ENCODE measurements around the gene TCF15. TPM values are rescaled to one million over a fixed set of nuclear protein-coding genes. Genes with fewer than 3 reads are reported as not detected.

TCF15 gene
- total RNA-seq, 4 donors from 2014 or later, result 3.0 to 6.6 (median 4.5) TPM; not detected in 1

- Histone ChIP-seq H3K4me3 (no peak overlapping the region), H3K36me3 (peaks cover 0 to 47% of the 10 kb centered on the region in 2 donors), H3K27me3 (no peaks in the 10 kb centered on the region), H3K27ac (peak overlapping the region in 1 of 4 donors; percentile 17), H3K4me1 (peaks cover 3 to 37% (median 9%) of the 10 kb centered on the region in 3 donors), H3K9me3 (peaks cover 0 to 14% (median 0%) of the 10 kb centered on the region in 3 donors)
- ATAC-seq, result no peak
- TF ChIP-seq POLR2AphosphoS5 (IDR thresholded peaks at IDR 0.05) (no peak), POLR2A (IDR thresholded peaks at IDR 0.05) (no peak), EP300 (IDR thresholded peaks at IDR 0.05) (no peak), CTCF (IDR thresholded peaks at IDR 0.05) (no peak)
- WGBS, 2 donors (ENCODE audit: low coverage in 1 of 2), result 58 to 79% methylated on average over 5 of the region's 5 CpGs
Observed at GRCh38 chr20:650954-651353, 40.8 kb upstream of the TCF15 start.

- Histone ChIP-seq H3K9me3 (peaks cover 0 to 14% (median 0%) of the 10 kb centered on the region in 3 donors), H3K4me3 (no peak overlapping the region), H3K4me1 (peaks cover 3 to 44% (median 9%) of the 10 kb centered on the region in 3 donors), H3K36me3 (peaks cover 0 to 47% of the 10 kb centered on the region in 2 donors), H3K27ac (no peak overlapping the region), H3K27me3 (no peaks in the 10 kb centered on the region)
- no peak for TF ChIP-seq EP300 (IDR thresholded peaks at IDR 0.05)
- TF ChIP-seq CTCF (IDR thresholded peaks at IDR 0.05), result no peak
- TF ChIP-seq POLR2A (IDR thresholded peaks at IDR 0.05), result no peak
- no peak for TF ChIP-seq POLR2AphosphoS5 (IDR thresholded peaks at IDR 0.05)
- 73 to 94% methylated on average over 3 to 5 of the region's 5 CpGs for WGBS, 2 donors (ENCODE audit: low coverage in 1 of 2)
- ATAC-seq, result no peak
Observed at GRCh38 chr20:650281-650680, 40.2 kb upstream of the TCF15 start.

- Histone ChIP-seq H3K9me3 (peaks cover 0 to 14% (median 0%) of the 10 kb centered on the region in 3 donors), H3K36me3 (peaks cover 0 to 47% of the 10 kb centered on the region in 2 donors), H3K4me3 (no peak overlapping the region), H3K27ac (no peak overlapping the region), H3K4me1 (peaks cover 0 to 34% (median 8%) of the 10 kb centered on the region in 3 donors), H3K27me3 (peaks cover 14% of the 10 kb centered on the region)
- ATAC-seq, result no peak
- 100% methylated on average over 1 to 2 of the region's 2 CpGs for WGBS, 2 donors (ENCODE audit: low coverage in 1 of 2)
- TF ChIP-seq POLR2AphosphoS5 (IDR thresholded peaks at IDR 0.05), result no peak
- TF ChIP-seq POLR2A (IDR thresholded peaks at IDR 0.05), result no peak
- no peak for TF ChIP-seq EP300 (IDR thresholded peaks at IDR 0.05)
- no peak for TF ChIP-seq CTCF (IDR thresholded peaks at IDR 0.05)
Observed at GRCh38 chr20:647479-648019, 37.4 kb upstream of the TCF15 start.

GRCh38 chr20:646868-647233, 36.7 kb upstream of the TCF15 start:
- peaks cover 0 to 47% of the 10 kb centered on the region in 2 donors for H3K36me3 ChIP-seq
- peaks cover 0 to 30% (median 10%) of the 10 kb centered on the region in 3 donors for H3K4me1 ChIP-seq
- H3K27ac ChIP-seq, result no peak overlapping the region
- H3K9me3 ChIP-seq, result peaks cover 0 to 14% (median 0%) of the 10 kb centered on the region in 3 donors
- H3K4me3 ChIP-seq, result no peak overlapping the region
- peaks cover 18% of the 10 kb centered on the region for H3K27me3 ChIP-seq
- no peak for ATAC-seq
- whole genome bisulfite sequencing, 2 donors (ENCODE audit: low coverage in 1 of 2), result 60 to 80% methylated on average over 1 of the region's 2 CpGs
- no peak for TF ChIP-seq CTCF (IDR thresholded peaks at IDR 0.05)
- TF ChIP-seq POLR2A (IDR thresholded peaks at IDR 0.05), result no peak
- TF ChIP-seq POLR2AphosphoS5 (IDR thresholded peaks at IDR 0.05), result no peak
- no peak for TF ChIP-seq EP300 (IDR thresholded peaks at IDR 0.05)
